Right atrium auricular region (tissue), 2 donors: ENCODE data around the gene KRTAP10-8. TPM values are rescaled to one million over a fixed set of nuclear protein-coding genes. Genes with fewer than 3 reads are reported as not detected.

ENCODE experiments used
- DNase-seq: peaks from one replicate; pipeline ENCODE4 v3.0.0-alpha.2; 2019; ENCODE audit warnings: low spot score
- H3K27ac ChIP-seq, 2 donors: fragments of 200-600 bp; sonication (generic); 1 replicate in 1 of 2; 2 replicates in 1 of 2; pipeline ENCODE4 v1.5.1; 2016 to 2019
- H3K27me3 ChIP-seq, 2 donors: fragments of 200-600 bp; sonication (generic); one replicate each; pipeline versions ENCODE4 v1.5.1 to v1.6.0; 2017 to 2019
- H3K36me3 ChIP-seq: fragments of 200-600 bp; sonication (generic); one replicate; pipeline ENCODE4 v1.5.1; 2016
- H3K4me1 ChIP-seq, 2 donors: fragments of 200-600 bp; sonication (generic); one replicate each; pipeline versions ENCODE4 v1.5.1 to v1.6.0; 2017 to 2019
- H3K4me3 ChIP-seq, 2 donors: fragments of 200-600 bp; sonication (generic); 1 replicate in 1 of 2; 2 replicates in 1 of 2; pipeline ENCODE4 v1.5.1; 2017 to 2019; ENCODE audit warnings: mild to moderate bottlenecking in 1 of 2, moderate library complexity in 1 of 2
- H3K9me3 ChIP-seq, 2 donors: fragments of 200-600 bp; sonication (generic); one replicate each; pipeline ENCODE4 v1.5.1; 2019
- total RNA-seq, 2 donors: library from RNA; depleted of rRNA; stranded (reverse); fragments of >200 nt; gene quantifications; one replicate each; pipeline ENCODE4 v1.1.0, GENCODE V29; 2016
- TF ChIP-seq, protein P1 (sequence below), 2 donors: fragments of 200-600 bp; sonication (generic); IDR thresholded peaks; one replicate each; pipeline ENCODE4 v1.5.1; 2019; ENCODE audit warnings: antibody characterized with exemption in 2 of 2

The KRTAP10-8 gene
- total RNA-seq, 2 donors from 2014 or later: not detected

DNA sequence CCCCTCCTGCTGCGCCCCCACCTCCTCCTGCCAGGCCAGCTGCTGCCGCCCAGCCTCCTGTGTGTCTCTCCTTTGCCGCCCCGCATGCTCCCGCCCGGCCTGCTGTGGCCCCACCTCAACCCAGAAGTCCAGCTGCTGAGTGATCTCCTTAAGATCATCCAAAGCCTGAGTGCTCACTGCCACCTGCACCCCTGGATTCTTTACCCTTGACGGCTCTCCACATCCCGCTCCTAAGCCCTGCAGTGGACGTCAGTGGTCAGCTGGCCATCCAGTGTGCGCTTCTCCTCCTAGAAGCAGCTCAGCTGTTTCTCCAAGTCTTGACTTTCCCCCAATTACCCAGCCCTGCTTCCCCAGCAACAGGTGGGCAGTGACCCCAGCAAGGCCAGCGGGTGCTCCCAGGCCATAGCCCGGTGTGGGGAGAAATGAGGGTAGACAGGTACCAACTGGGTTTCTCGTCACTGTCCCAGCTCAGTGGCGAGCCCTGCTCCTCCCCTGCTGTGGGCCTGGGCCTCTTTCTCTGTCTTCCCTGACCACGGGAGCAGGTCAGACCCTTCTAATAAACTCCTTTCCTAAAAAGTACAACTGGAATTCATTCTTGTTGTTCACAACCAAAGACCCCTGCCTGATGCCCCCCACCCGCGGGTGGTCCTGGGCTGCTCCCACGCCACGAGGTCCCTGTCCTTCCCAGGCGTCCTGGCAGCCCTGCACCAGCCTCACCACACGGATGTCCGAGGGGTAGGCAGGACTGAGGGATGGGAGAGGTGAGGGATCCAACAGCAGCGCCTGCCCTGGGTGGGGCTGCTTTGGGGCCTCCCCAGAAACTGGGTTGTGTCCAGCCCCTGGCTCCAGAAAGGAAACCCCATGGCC is 10.1 kb upstream of the KRTAP10-8 start:
- Histone ChIP-seq H3K36me3 (no peaks in the 10 kb centered on the region), H3K27me3 (no peaks in the 10 kb centered on the region), H3K4me1 (no peaks in the 10 kb centered on the region), H3K27ac (no peak overlapping the region), H3K9me3 (peaks cover 0 to 4% of the 10 kb centered on the region in 2 donors), H3K4me3 (no peak overlapping the region)
- TF ChIP-seq, protein P1, sequence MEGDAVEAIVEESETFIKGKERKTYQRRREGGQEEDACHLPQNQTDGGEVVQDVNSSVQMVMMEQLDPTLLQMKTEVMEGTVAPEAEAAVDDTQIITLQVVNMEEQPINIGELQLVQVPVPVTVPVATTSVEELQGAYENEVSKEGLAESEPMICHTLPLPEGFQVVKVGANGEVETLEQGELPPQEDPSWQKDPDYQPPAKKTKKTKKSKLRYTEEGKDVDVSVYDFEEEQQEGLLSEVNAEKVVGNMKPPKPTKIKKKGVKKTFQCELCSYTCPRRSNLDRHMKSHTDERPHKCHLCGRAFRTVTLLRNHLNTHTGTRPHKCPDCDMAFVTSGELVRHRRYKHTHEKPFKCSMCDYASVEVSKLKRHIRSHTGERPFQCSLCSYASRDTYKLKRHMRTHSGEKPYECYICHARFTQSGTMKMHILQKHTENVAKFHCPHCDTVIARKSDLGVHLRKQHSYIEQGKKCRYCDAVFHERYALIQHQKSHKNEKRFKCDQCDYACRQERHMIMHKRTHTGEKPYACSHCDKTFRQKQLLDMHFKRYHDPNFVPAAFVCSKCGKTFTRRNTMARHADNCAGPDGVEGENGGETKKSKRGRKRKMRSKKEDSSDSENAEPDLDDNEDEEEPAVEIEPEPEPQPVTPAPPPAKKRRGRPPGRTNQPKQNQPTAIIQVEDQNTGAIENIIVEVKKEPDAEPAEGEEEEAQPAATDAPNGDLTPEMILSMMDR (IDR thresholded peaks at IDR 0.05): no peak
- no peak for DNase-seq

DNA sequence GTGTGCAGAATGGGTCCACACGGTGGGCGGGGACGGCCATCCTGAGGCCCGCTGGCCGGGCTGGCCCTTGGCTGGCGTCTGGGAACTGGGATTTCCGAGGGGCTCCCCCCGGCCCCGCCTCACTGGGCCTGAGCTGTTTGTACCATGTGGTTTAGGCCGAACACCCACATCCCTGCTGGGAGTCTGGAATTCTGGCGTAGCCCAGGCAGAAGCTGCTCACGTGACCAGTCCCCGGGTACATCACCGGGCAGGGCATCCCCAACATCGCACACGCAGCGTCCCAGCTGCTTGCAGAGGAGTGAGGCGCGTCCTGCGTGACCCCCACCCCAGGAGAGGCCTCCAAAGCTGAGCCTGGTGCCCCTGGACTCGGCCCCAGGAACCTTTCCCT is 9.4 kb upstream of the KRTAP10-8 start:
- Histone ChIP-seq H3K36me3 (no peaks in the 10 kb centered on the region), H3K9me3 (peaks cover 0 to 4% of the 10 kb centered on the region in 2 donors), H3K4me3 (no peak overlapping the region), H3K4me1 (no peaks in the 10 kb centered on the region), H3K27ac (no peak overlapping the region), H3K27me3 (no peaks in the 10 kb centered on the region)
- TF ChIP-seq, protein P1 (IDR thresholded peaks at IDR 0.05): no peak
- no peak for DNase-seq

DNA sequence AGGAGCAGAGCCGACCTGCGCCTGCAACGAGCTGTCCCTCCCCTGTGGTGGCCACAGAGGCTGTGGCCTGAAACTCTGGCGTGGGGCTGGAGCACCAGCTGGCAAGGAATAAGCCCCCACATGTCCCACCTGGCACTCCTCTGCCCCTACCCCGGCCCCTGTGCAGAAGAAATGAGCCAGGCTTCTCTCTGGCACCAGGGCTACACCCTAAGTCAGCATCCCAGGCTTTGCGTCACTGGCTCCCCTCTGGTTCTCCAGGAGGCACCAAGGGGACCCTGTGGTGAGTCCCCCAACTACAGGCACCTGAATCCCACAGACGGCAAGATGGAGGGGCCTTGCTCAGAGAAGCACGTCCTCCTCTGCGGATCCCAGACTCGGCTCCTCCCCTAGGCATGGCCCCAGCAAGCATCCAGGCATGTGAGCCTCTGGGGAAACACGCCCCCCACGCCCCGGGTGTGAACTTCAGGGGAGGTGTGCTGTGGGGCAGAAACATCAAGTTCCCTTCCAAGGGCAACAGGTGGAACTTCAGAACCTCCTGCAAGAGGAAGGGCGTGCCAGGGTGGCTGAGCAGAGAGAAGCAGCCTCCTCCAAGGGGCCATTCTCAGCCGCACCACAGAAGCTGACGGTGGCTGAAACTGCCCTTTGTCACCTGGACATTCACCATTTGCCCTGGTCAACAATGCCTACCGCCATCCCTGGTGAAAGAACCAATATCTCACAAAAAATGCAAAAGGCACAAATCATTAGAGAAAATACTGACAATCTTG is 8.6 kb upstream of the KRTAP10-8 start:
- Histone ChIP-seq H3K9me3 (peaks cover 0 to 4% of the 10 kb centered on the region in 2 donors), H3K27me3 (no peaks in the 10 kb centered on the region), H3K4me3 (no peak overlapping the region), H3K36me3 (no peaks in the 10 kb centered on the region), H3K27ac (no peak overlapping the region), H3K4me1 (no peaks in the 10 kb centered on the region)
- TF ChIP-seq, protein P1 (IDR thresholded peaks at IDR 0.05): no peak
- no peak for DNase-seq

DNA sequence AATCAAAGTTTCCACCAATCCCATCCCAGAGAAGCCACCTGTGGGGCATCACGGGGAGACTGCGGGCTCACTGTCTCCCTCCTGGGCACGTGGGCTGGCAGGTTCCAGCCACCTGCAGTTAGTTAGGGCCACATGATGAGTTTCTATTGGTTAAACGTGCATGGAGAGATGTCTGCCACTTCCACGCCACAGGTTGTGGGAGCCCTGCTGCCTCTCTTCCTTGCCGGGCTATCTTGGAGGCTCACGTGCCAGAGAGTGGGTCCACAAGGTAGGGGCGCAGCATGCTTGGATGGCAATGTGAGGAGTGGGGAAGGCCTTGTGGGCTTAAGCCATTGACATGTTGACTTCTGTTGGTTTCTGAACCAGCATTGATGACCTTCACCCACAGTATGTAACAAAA is 8.0 kb upstream of the KRTAP10-8 start:
- no peaks in the 10 kb centered on the region for H3K36me3 ChIP-seq
- no peaks in the 10 kb centered on the region for H3K27me3 ChIP-seq
- no peak for DNase-seq
- TF ChIP-seq, protein P1 (IDR thresholded peaks at IDR 0.05): no peak
- peaks cover 0 to 2% of the 10 kb centered on the region in 2 donors for H3K9me3 ChIP-seq
- H3K4me3 ChIP-seq: no peak overlapping the region
- no peaks in the 10 kb centered on the region for H3K4me1 ChIP-seq
- H3K27ac ChIP-seq: no peak overlapping the region

DNA sequence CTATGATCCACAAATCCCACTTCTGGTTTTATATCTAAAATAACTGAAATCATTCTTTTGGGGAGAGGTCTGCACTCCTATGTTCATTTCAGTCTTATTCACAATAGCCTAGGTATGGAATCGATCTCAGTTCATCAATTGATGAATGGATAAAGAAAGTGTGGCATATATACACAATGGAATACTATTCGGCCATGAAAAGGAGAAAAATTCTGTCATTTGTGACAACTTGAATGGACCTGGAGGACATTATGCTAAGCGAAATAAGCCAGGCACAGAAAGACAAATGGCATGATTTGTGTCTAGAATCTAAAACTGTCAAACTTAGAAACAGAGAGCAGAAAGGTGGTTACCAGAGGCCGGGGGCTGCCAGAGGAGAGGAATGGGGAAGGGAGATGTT is 5.4 kb upstream of the KRTAP10-8 start:
- H3K27ac ChIP-seq: no peak overlapping the region
- H3K9me3 ChIP-seq: peaks cover 7 to 15% of the 10 kb centered on the region in 2 donors
- DNase-seq: no peak
- no peaks in the 10 kb centered on the region for H3K4me1 ChIP-seq
- no peaks in the 10 kb centered on the region for H3K27me3 ChIP-seq
- TF ChIP-seq, protein P1 (IDR thresholded peaks at IDR 0.05): no peak
- H3K4me3 ChIP-seq: no peak overlapping the region
- H3K36me3 ChIP-seq: no peaks in the 10 kb centered on the region
